ENCODE results near the gene MAPRE3. TPM values are rescaled to one million over a fixed set of nuclear protein-coding genes. Genes with fewer than 3 reads are reported as not detected.

The MAPRE3 gene
- total and polyA plus RNA-seq, 2 donors (not counting 3 experiments of a cell fraction or from before 2014, with no cell fraction given) = 4.4 to 6.1 TPM

- Histone ChIP-seq H3K36me3 (ENCODE audit: control insufficient read depth in 2 of 2, extremely low read depth in 1 of 2, insufficient read depth in 2 of 2, low read length in 2 of 2) (no peaks in the 10 kb centered on the region), H3K9me1 (replicated peaks; ENCODE audit: control insufficient read depth, extremely low read depth, insufficient read depth, low read length) (no peaks in the 10 kb centered on the region), H3K4me3 (replicated peaks in 1 of 3; ENCODE audit: insufficient read depth in 1 of 3, low read depth in 1 of 3, low read length in 3 of 3) (no peak overlapping the region), H3K79me2 (ENCODE audit: control insufficient read depth, insufficient read depth, low read length) (no peaks in the 10 kb centered on the region), H3K9ac (replicated peaks; ENCODE audit: extremely low read depth, insufficient read depth, low read length) (no peak overlapping the region), H2AFZ (ENCODE audit: low read depth, low read length) (no peak overlapping the region), H3K4me2 (ENCODE audit: insufficient read depth, low read length) (no peak overlapping the region), H3K27ac (ENCODE audit: insufficient read depth, low read depth, low read length) (no peak overlapping the region), H4K20me1 (replicated peaks; ENCODE audit: control insufficient read depth, extremely low read depth, insufficient read depth, low read length) (no peaks in the 10 kb centered on the region), H3K4me1 (ENCODE audit: control insufficient read depth, extremely low read depth, insufficient read depth, low read length) (no peaks in the 10 kb centered on the region), H3K9me3 (replicated peaks; ENCODE audit: control insufficient read depth, insufficient read depth, low read length) (no peaks in the 10 kb centered on the region), H3K27me3 (ENCODE audit: control insufficient read depth in 2 of 2, insufficient read depth in 2 of 2, low read length in 2 of 2) (peaks cover 8 to 9% of the 10 kb centered on the region in 2 experiments)
- no peak for TF ChIP-seq FOS (IDR thresholded peaks at IDR 0.05; ENCODE audit: borderline replicate concordance, insufficient read depth, low read length)
- TF ChIP-seq GATA2 (IDR thresholded peaks at IDR 0.05; ENCODE audit: insufficient read depth, insufficient read length, low read depth, low read length) = no peak
- no peak for TF ChIP-seq JUN (IDR thresholded peaks at IDR 0.05; ENCODE audit: borderline replicate concordance, insufficient read depth, insufficient read length, low read depth)
- no peak for TF ChIP-seq POLR2A (IDR thresholded peaks at IDR 0.05; ENCODE audit: low read depth, low read length)
- TF ChIP-seq EZH2 (IDR thresholded peaks at IDR 0.05; ENCODE audit: borderline replicate concordance, low read depth, low read length, severe bottlenecking) = no peak
- TF ChIP-seq CTCF (IDR thresholded peaks at IDR 0.05; ENCODE audit: extremely low read depth in 1 of 2, insufficient read depth in 1 of 2, low read depth in 1 of 2, low read length in 2 of 2) = no peak
- no peak for TF ChIP-seq MYC (IDR thresholded peaks at IDR 0.05; ENCODE audit: low read depth, low read length)
- no peak for TF ChIP-seq MAX (IDR thresholded peaks at IDR 0.05; ENCODE audit: insufficient read depth, insufficient read length)
- TF ChIP-seq POLR2AphosphoS5 (IDR thresholded peaks at IDR 0.05; ENCODE audit: insufficient read depth, low read depth, low read length) = no peak
- CTCF ChIA-PET = interaction anchor here (0.9 to 1.5 kb wide), 2 partner anchors 15 to 23 kb away, joined by 3 to 4 read pairs; no protein-coding TSS in a partner anchor
- intact Hi-C loops (cut with micrococcal nuclease) (no loop called here), dilution Hi-C loops (cut with MboI; ENCODE audit: extremely low pct_ligation_motif_present, low sequenced_read_pairs) (no loop called here)
- POLR2A ChIA-PET = no interaction called here
- FAIRE-seq = no peak
- no TSS peak for BruUV-seq (replicated peaks)
- DNase-seq (ENCODE audit: low read depth, low spot score) = no peak
These were observed 27.9 kb downstream of the MAPRE3 start for GRCh38 chr2:26998323-26998722.

Measured in endothelial cell of umbilical vein (primary cell).